Caco-2 (cell line): ENCODE data around the gene FBXL4. TPM values are rescaled to one million over a fixed set of nuclear protein-coding genes. Genes with fewer than 3 reads are reported as not detected.

Source experiments
- BruUV-seq: library from RNA; stranded (reverse); fragments of 400-500 nt; replicated peaks from 2 replicates; lab custom pipeline; 2021; lab: Mats Ljungman, UMichigan
- CTCF ChIA-PET: fragments of 300-600 bp; sonication (Branson Sonifier 250); formaldehyde crosslinking; loops from one replicate; lab custom pipeline; 2022; ENCODE audit warnings: antibody characterized with exemption; lab: Charles Lee
- POLR2A ChIA-PET: fragments of 300-600 bp; sonication (Branson Sonifier 250); formaldehyde crosslinking; loops from one replicate; lab custom pipeline; 2022; ENCODE audit warnings: antibody characterized with exemption; lab: Charles Lee
- DNase-seq, 2 experiments: peaks; one replicate each; pipeline versions ENCODE4 v3.0.0 to v3.0.0-alpha.2; 2020 to 2022
- H3K27me3 ChIP-seq: replicated peaks from 2 replicates; pipeline ENCODE4 v1.6.0; 2011; ENCODE audit warnings: low read length; ENCODE audit not compliant: control insufficient read depth, insufficient read depth
- H3K36me3 ChIP-seq: 2 replicates; pipeline ENCODE4 v1.5.1; 2011; ENCODE audit warnings: low read length; ENCODE audit not compliant: control insufficient read depth, insufficient read depth
- H3K4me1 ChIP-seq: fragments of 250-450 bp; sonication (Bioruptor Pico); 2 replicates; pipeline ENCODE4 v1.5.1; 2020; ENCODE audit warnings: mild to moderate bottlenecking
- H3K4me3 ChIP-seq: 2 replicates; pipeline ENCODE4 v1.5.1; 2011; ENCODE audit warnings: low read depth, mild to moderate bottlenecking, control low read depth, low read length
- H3K9me3 ChIP-seq: fragments of 250-450 bp; sonication (Bioruptor Pico); 2 replicates; pipeline ENCODE4 v1.5.1; 2020; ENCODE audit warnings: mild to moderate bottlenecking, moderate library complexity
- H3K27ac Mint-ChIP-seq: one replicate; pipeline ENCODE4 v1.8.0; 2022; ENCODE audit warnings: mixed read lengths; ENCODE audit not compliant: unreplicated experiment
- H3K27me3 Mint-ChIP-seq: one replicate; pipeline ENCODE4 v1.8.0; 2022; ENCODE audit warnings: mixed read lengths; ENCODE audit not compliant: insufficient read depth, unreplicated experiment
- H3K36me3 Mint-ChIP-seq: one replicate; pipeline ENCODE4 v1.8.0; 2022; ENCODE audit warnings: mild to moderate bottlenecking, mixed read lengths; ENCODE audit not compliant: insufficient read depth, unreplicated experiment
- H3K4me1 Mint-ChIP-seq: one replicate; pipeline ENCODE4 v1.8.0; 2022; ENCODE audit warnings: low read depth, mixed read lengths; ENCODE audit not compliant: unreplicated experiment
- H3K4me3 Mint-ChIP-seq: one replicate; pipeline ENCODE4 v1.8.0; 2022; ENCODE audit warnings: mild to moderate bottlenecking, moderate library complexity, mixed read lengths; ENCODE audit not compliant: unreplicated experiment
- H3K9me3 Mint-ChIP-seq: one replicate; pipeline ENCODE4 v1.8.0; 2022; ENCODE audit warnings: mixed read lengths; ENCODE audit not compliant: unreplicated experiment
- CTCF ChIP-seq, 2 experiments: fragments of 200-600 bp in 1 of 2; IDR thresholded peaks; 1 replicate in 1 of 2; 2 replicates in 1 of 2; pipeline versions ENCODE4 v1.5.1 to v1.8.0; 2011 to 2022; ENCODE audit warnings: antibody characterized with exemption in 1 of 2, control low read depth in 1 of 2, inconsistent platforms in 1 of 2, low read depth in 1 of 2, low read length in 1 of 2, mild to moderate bottlenecking in 1 of 2, moderate library complexity in 1 of 2; ENCODE audit not compliant: insufficient read depth in 1 of 2, severe bottlenecking in 1 of 2, unreplicated experiment in 1 of 2
- intact Hi-C: fragments of 100-400 bp; cut with micrococcal nuclease; formaldehyde crosslinking; loops from one replicate; pipeline ENCODE4 v1.10.0; 2022; ENCODE audit not compliant: unreplicated experiment
- total RNA-seq: library from RNA; stranded (reverse); gene quantifications from 2 replicates; pipeline ENCODE4 v1.2.3, GENCODE V29; 2022

The FBXL4 gene
- total RNA-seq, 1 experiment from 2014 or later = 5.9 TPM

GRCh38 chr6:98838032-98838431 lies 109.7 kb downstream of the FBXL4 start:
- BruUV-seq = no TSS peak
- no peak overlapping the region for H3K4me3 ChIP-seq
- Mint-ChIP-seq H3K9me3 (no peaks in the 10 kb centered on the region), H3K36me3 (no peaks in the 10 kb centered on the region), H3K4me3 (no peak overlapping the region), H3K27me3 (peaks cover 43% of the 10 kb centered on the region), H3K4me1 (peaks cover 7% of the 10 kb centered on the region), H3K27ac (no peak overlapping the region)
- H3K36me3 ChIP-seq = no peaks in the 10 kb centered on the region
- intact Hi-C loops = no loop called here
- H3K4me1 ChIP-seq = peaks cover 19% of the 10 kb centered on the region
- peaks cover 9% of the 10 kb centered on the region for H3K27me3 ChIP-seq
- DNase-seq = no peak
- H3K9me3 ChIP-seq = no peaks in the 10 kb centered on the region
- CTCF ChIA-PET = no interaction called here
- no peak for TF ChIP-seq CTCF (IDR thresholded peaks at IDR 0.05; ENCODE audit: insufficient read depth in 1 of 2, low read depth in 1 of 2, low read length in 1 of 2, severe bottlenecking in 1 of 2, unreplicated experiment in 1 of 2)
- POLR2A ChIA-PET = no interaction called here

- H3K27ac Mint-ChIP-seq = no peak overlapping the region
- Histone ChIP-seq H3K9me3 (no peaks in the 10 kb centered on the region), H3K4me1 (peaks cover 27% of the 10 kb centered on the region), H3K36me3 (no peaks in the 10 kb centered on the region), H3K4me3 (no peak overlapping the region), H3K27me3 (peaks cover 14% of the 10 kb centered on the region)
- H3K36me3 Mint-ChIP-seq = no peaks in the 10 kb centered on the region
- ChIA-PET POLR2A (no interaction called here), CTCF (no interaction called here)
- H3K9me3 Mint-ChIP-seq = no peaks in the 10 kb centered on the region
- H3K4me1 Mint-ChIP-seq = peaks cover 7% of the 10 kb centered on the region
- H3K27me3 Mint-ChIP-seq = peaks cover 43% of the 10 kb centered on the region
- no TSS peak for BruUV-seq
- intact Hi-C loops = no loop called here
- H3K4me3 Mint-ChIP-seq = no peak overlapping the region
- no peak for TF ChIP-seq CTCF (IDR thresholded peaks at IDR 0.05; ENCODE audit: insufficient read depth in 1 of 2, low read depth in 1 of 2, low read length in 1 of 2, severe bottlenecking in 1 of 2, unreplicated experiment in 1 of 2)
- DNase-seq = no peak
Measured at GRCh38 chr6:98836962-98837944, 110.5 kb downstream of the FBXL4 start.

GRCh38 chr6:98836025-98836961 lies 111.5 kb downstream of the FBXL4 start:
- Mint-ChIP-seq H3K9me3 (no peaks in the 10 kb centered on the region), H3K36me3 (no peaks in the 10 kb centered on the region), H3K27ac (no peak overlapping the region), H3K27me3 (peaks cover 40% of the 10 kb centered on the region), H3K4me3 (peak overlapping the region; percentile 12), H3K4me1 (peaks cover 7% of the 10 kb centered on the region)
- peaks cover 17% of the 10 kb centered on the region for H3K27me3 ChIP-seq
- no peak for DNase-seq
- POLR2A ChIA-PET = no interaction called here
- H3K36me3 ChIP-seq = no peaks in the 10 kb centered on the region
- H3K4me3 ChIP-seq = no peak overlapping the region
- intact Hi-C loops = no loop called here
- TF ChIP-seq CTCF (IDR thresholded peaks at IDR 0.05; ENCODE audit: insufficient read depth in 1 of 2, low read depth in 1 of 2, low read length in 1 of 2, severe bottlenecking in 1 of 2, unreplicated experiment in 1 of 2) = no peak
- H3K9me3 ChIP-seq = no peaks in the 10 kb centered on the region
- H3K4me1 ChIP-seq = peaks cover 32% of the 10 kb centered on the region
- CTCF ChIA-PET = no interaction called here
- no TSS peak for BruUV-seq
